Loucy (cell line): ENCODE results near the gene TIMM44.

Experiments used
- H2AFZ ChIP-seq: fragments of 200-600 bp; sonication (generic); 2 replicates; pipeline ENCODE4 v1.6.0; 2016; ENCODE audit warnings: antibody characterized with exemption, mild to moderate bottlenecking, low read length, moderate library complexity
- H3F3A ChIP-seq: fragments of 200-600 bp; 2 replicates; pipeline ENCODE4 v1.6.0; 2016; ENCODE audit warnings: antibody characterized with exemption, low read depth, mild to moderate bottlenecking
- H3K27me3 ChIP-seq: fragments of 200-600 bp; sonication (generic); 2 replicates; pipeline ENCODE4 v1.6.1; 2014; ENCODE audit warnings: low read length, mild to moderate bottlenecking; ENCODE audit not compliant: insufficient read depth, poor library complexity, severe bottlenecking
- H3K36me3 ChIP-seq: fragments of 200-600 bp; sonication (generic); 2 replicates; pipeline ENCODE4 v1.6.1; 2016; ENCODE audit warnings: low read length; ENCODE audit not compliant: insufficient read depth
- H3K4me1 ChIP-seq: fragments of 200-600 bp; sonication (generic); 2 replicates; pipeline ENCODE4 v1.5.1; 2014; ENCODE audit warnings: low read length, mild to moderate bottlenecking; ENCODE audit not compliant: insufficient read depth, poor library complexity, severe bottlenecking
- H3K4me2 ChIP-seq: fragments of 200-600 bp; sonication (generic); 2 replicates; pipeline ENCODE4 v1.6.0; 2014; ENCODE audit warnings: antibody characterized with exemption, low read length, low read depth, mild to moderate bottlenecking; ENCODE audit not compliant: poor library complexity, severe bottlenecking
- H3K4me3 ChIP-seq: fragments of 200-600 bp; sonication (generic); 2 replicates; pipeline ENCODE4 v1.5.1; 2014; ENCODE audit warnings: low read length, mild to moderate bottlenecking, mixed read lengths; ENCODE audit not compliant: poor library complexity, severe bottlenecking
- H3K79me2 ChIP-seq: fragments of 200-600 bp; sonication (generic); 2 replicates; pipeline ENCODE4 v1.6.1; 2014; ENCODE audit warnings: low read length; ENCODE audit not compliant: insufficient read depth
- H3K9ac ChIP-seq: fragments of 200-600 bp; sonication (generic); 2 replicates; pipeline ENCODE4 v1.6.0; 2014; ENCODE audit warnings: mild to moderate bottlenecking, low read depth, low read length, moderate library complexity; ENCODE audit not compliant: poor library complexity, severe bottlenecking
- H3K9me2 ChIP-seq: fragments of 200-600 bp; sonication (generic); replicated peaks from 2 replicates; pipeline ENCODE4 v1.6.1; 2016; ENCODE audit warnings: low read depth, low read length, mixed read lengths
- H3K9me3 ChIP-seq: fragments of 200-600 bp; sonication (generic); 2 replicates; pipeline ENCODE4 v1.6.1; 2014; ENCODE audit warnings: mild to moderate bottlenecking, antibody characterized with exemption, low read length, low read depth; ENCODE audit not compliant: insufficient read depth
- H4K20me1 ChIP-seq: fragments of 200-600 bp; sonication (generic); 2 replicates; pipeline ENCODE4 v1.6.0; 2014; ENCODE audit warnings: antibody characterized with exemption, low read length, mild to moderate bottlenecking; ENCODE audit not compliant: insufficient read depth, poor library complexity, severe bottlenecking
- EZH2phosphoT487 ChIP-seq: fragments of 200-600 bp; IDR thresholded peaks from 2 replicates; pipeline ENCODE4 v1.6.1; 2018; ENCODE audit warnings: antibody characterized with exemption, mild to moderate bottlenecking, moderate library complexity, borderline replicate concordance
- TF ChIP-seq, protein P1 (sequence below): fragments of 200-600 bp; sonication (generic); conservative IDR thresholded peaks from 2 replicates; pipeline ENCODE4 v1.5.1; 2014; ENCODE audit warnings: mild to moderate bottlenecking, antibody characterized with exemption, low read length

The TIMM44 gene

GRCh38 chr19:7914598-7915045, 28.8 kb downstream of the TIMM44 start, which contains the start of gene TGFBR3L:
Gene TGFBR3L, plus strand, starts transcription at chr19:7914830.
- H3K4me2 ChIP-seq, result no peak within 1 kb of the TSS
- no peak within 1 kb of the TSS for H3K9ac ChIP-seq
- H3K9me3 ChIP-seq, result no peaks in the 10 kb centered on the region
- no peak within 1 kb of the TSS for H2AFZ ChIP-seq
- TF ChIP-seq, protein P1, sequence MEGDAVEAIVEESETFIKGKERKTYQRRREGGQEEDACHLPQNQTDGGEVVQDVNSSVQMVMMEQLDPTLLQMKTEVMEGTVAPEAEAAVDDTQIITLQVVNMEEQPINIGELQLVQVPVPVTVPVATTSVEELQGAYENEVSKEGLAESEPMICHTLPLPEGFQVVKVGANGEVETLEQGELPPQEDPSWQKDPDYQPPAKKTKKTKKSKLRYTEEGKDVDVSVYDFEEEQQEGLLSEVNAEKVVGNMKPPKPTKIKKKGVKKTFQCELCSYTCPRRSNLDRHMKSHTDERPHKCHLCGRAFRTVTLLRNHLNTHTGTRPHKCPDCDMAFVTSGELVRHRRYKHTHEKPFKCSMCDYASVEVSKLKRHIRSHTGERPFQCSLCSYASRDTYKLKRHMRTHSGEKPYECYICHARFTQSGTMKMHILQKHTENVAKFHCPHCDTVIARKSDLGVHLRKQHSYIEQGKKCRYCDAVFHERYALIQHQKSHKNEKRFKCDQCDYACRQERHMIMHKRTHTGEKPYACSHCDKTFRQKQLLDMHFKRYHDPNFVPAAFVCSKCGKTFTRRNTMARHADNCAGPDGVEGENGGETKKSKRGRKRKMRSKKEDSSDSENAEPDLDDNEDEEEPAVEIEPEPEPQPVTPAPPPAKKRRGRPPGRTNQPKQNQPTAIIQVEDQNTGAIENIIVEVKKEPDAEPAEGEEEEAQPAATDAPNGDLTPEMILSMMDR, result no peak
- no peak for TF ChIP-seq EZH2phosphoT487
- no peaks in the 10 kb centered on the region for H3K27me3 ChIP-seq
- no peaks in the 10 kb centered on the region for H3K9me2 ChIP-seq
- H3K36me3 ChIP-seq, result peaks cover 20% of the 10 kb centered on the region; the same call in 1 of the 2 replicates
- H3K4me3 ChIP-seq, result no peak within 1 kb of the TSS
- no peaks in the 10 kb centered on the region for H3K79me2 ChIP-seq
- H3K4me1 ChIP-seq, result peaks cover 1% of the 10 kb centered on the region
- no peaks in the 10 kb centered on the region for H3F3A ChIP-seq
- no peaks in the 10 kb centered on the region for H4K20me1 ChIP-seq

DNA sequence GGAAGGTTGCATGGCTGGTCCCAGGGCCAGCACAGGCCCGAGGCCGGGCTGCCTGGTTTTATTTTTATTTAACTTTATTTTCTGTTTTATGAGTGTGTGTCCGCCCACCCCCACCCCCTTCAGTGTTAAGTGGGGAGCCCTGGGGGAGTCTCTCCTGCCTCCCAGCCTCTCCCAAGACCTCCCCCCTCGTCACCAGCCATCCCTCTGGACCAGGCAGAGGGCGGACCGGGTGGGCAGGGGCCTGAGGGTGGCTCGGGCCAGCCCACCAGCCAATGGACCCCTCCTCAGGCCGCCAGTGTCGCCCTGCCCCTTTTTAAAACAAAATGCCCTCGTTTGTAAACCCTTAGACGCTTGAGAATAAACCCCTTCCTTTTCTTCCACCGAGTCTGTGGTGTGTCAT, 29.4 kb downstream of the TIMM44 start:
- peaks cover 20% of the 10 kb centered on the region; the same call in 1 of the 2 replicates for H3K36me3 ChIP-seq
- H3K4me3 ChIP-seq, result no peak overlapping the region
- H2AFZ ChIP-seq, result no peak overlapping the region
- no peak overlapping the region for H3K4me2 ChIP-seq
- H3K9me2 ChIP-seq, result no peaks in the 10 kb centered on the region
- no peaks in the 10 kb centered on the region for H3F3A ChIP-seq
- TF ChIP-seq, protein P1, result no peak
- TF ChIP-seq EZH2phosphoT487, result no peak
- no peaks in the 10 kb centered on the region for H4K20me1 ChIP-seq
- H3K4me1 ChIP-seq, result no peaks in the 10 kb centered on the region
- H3K79me2 ChIP-seq, result no peaks in the 10 kb centered on the region
- no peaks in the 10 kb centered on the region for H3K27me3 ChIP-seq
- no peak overlapping the region for H3K9ac ChIP-seq
- no peaks in the 10 kb centered on the region for H3K9me3 ChIP-seq

DNA sequence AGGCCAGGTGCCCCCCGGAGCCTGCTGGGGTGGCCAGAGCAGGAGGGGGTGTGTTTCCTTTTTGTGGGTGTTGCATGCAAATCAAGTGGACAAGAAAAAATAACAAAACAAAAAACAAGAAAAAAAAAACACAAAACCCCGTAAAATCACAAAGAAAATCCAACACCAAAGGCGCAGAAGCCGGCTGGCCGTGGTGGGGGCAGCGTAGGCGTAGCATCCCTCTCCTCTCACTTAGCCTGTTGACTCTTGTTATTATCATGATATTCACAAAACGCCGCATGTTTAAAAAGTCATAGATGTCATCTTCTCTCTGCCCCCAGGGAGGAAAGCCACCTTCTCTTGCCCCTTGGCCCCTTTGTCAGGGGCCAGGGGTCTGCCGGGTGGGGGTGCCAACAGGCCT, 29.8 kb downstream of the TIMM44 start:
- peaks cover 20% of the 10 kb centered on the region; the same call in 1 of the 2 replicates for H3K36me3 ChIP-seq
- H3K4me3 ChIP-seq, result no peak overlapping the region
- H3F3A ChIP-seq, result no peaks in the 10 kb centered on the region
- H3K27me3 ChIP-seq, result no peaks in the 10 kb centered on the region
- TF ChIP-seq, protein P1, result no peak
- TF ChIP-seq EZH2phosphoT487, result no peak
- H3K4me2 ChIP-seq, result no peak overlapping the region
- no peak overlapping the region for H3K9ac ChIP-seq
- H4K20me1 ChIP-seq, result peaks cover 4% of the 10 kb centered on the region
- no peaks in the 10 kb centered on the region for H3K4me1 ChIP-seq
- H3K79me2 ChIP-seq, result peaks cover 1% of the 10 kb centered on the region; the same call in 1 of the 2 replicates
- H2AFZ ChIP-seq, result no peak overlapping the region
- no peaks in the 10 kb centered on the region for H3K9me2 ChIP-seq
- H3K9me3 ChIP-seq, result no peaks in the 10 kb centered on the region
